WERI-Rb-1 (cell line): ENCODE measurements around the gene PCSK6.

Experiments
- DNase-seq: peaks from one replicate; pipeline ENCODE4 v3.0.0-alpha.2; 2020
- H3K27ac ChIP-seq: fragments of 250-450 bp; sonication (Bioruptor Pico); 2 replicates; pipeline ENCODE4 v1.5.1; 2020; ENCODE audit warnings: mild to moderate bottlenecking, moderate library complexity
- H3K27me3 ChIP-seq: fragments of 250-450 bp; sonication (Bioruptor Pico); 2 replicates; pipeline ENCODE4 v1.5.1; 2021; ENCODE audit warnings: mild to moderate bottlenecking, low read depth, moderate library complexity; ENCODE audit not compliant: insufficient read depth, severe bottlenecking
- H3K36me3 ChIP-seq: fragments of 250-450 bp; sonication (Bioruptor Pico); 2 replicates; pipeline ENCODE4 v1.5.1; 2020; ENCODE audit warnings: mild to moderate bottlenecking, moderate library complexity
- H3K4me3 ChIP-seq: 2 replicates; pipeline ENCODE4 v1.5.1; 2011; ENCODE audit warnings: low read depth, mild to moderate bottlenecking, control low read depth, low read length
- H3K9me3 ChIP-seq: fragments of 250-450 bp; sonication (Bioruptor Pico); 2 replicates; pipeline ENCODE4 v1.5.1; 2021; ENCODE audit warnings: mild to moderate bottlenecking, moderate library complexity; ENCODE audit not compliant: severe bottlenecking
- TF ChIP-seq, protein P1 (sequence below): IDR thresholded peaks from 2 replicates; pipeline ENCODE4 v1.5.1; 2011; ENCODE audit warnings: low read depth, mild to moderate bottlenecking, control low read depth, inconsistent platforms, low read length

Gene PCSK6

DNA sequence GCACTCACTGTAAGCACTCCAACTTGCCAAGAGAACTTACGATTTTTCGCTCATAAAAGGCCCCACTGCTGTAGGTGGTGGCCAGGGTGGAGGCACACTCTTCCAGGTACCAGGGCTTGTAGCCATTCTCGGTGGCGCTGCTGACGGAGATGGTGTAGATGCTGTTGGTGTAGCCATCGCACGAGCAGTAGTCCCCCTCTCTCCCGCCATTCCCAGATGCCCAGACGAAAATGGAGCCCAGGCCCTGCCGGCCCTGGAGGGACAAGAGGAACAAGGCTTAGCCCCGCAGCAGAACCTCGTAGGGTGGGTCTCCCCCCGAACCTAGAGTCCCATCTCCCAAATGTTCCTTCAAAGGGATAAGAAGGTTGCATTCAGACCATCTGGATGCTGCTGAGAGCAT is 96.3 kb downstream of the PCSK6 start:
- no peak overlapping the region for H3K27ac ChIP-seq
- no peaks in the 10 kb centered on the region for H3K9me3 ChIP-seq
- TF ChIP-seq, protein P1, sequence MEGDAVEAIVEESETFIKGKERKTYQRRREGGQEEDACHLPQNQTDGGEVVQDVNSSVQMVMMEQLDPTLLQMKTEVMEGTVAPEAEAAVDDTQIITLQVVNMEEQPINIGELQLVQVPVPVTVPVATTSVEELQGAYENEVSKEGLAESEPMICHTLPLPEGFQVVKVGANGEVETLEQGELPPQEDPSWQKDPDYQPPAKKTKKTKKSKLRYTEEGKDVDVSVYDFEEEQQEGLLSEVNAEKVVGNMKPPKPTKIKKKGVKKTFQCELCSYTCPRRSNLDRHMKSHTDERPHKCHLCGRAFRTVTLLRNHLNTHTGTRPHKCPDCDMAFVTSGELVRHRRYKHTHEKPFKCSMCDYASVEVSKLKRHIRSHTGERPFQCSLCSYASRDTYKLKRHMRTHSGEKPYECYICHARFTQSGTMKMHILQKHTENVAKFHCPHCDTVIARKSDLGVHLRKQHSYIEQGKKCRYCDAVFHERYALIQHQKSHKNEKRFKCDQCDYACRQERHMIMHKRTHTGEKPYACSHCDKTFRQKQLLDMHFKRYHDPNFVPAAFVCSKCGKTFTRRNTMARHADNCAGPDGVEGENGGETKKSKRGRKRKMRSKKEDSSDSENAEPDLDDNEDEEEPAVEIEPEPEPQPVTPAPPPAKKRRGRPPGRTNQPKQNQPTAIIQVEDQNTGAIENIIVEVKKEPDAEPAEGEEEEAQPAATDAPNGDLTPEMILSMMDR: no peak
- H3K36me3 ChIP-seq: no peaks in the 10 kb centered on the region
- DNase-seq: no peak
- H3K4me3 ChIP-seq: no peak overlapping the region
- H3K27me3 ChIP-seq: no peaks in the 10 kb centered on the region

DNA sequence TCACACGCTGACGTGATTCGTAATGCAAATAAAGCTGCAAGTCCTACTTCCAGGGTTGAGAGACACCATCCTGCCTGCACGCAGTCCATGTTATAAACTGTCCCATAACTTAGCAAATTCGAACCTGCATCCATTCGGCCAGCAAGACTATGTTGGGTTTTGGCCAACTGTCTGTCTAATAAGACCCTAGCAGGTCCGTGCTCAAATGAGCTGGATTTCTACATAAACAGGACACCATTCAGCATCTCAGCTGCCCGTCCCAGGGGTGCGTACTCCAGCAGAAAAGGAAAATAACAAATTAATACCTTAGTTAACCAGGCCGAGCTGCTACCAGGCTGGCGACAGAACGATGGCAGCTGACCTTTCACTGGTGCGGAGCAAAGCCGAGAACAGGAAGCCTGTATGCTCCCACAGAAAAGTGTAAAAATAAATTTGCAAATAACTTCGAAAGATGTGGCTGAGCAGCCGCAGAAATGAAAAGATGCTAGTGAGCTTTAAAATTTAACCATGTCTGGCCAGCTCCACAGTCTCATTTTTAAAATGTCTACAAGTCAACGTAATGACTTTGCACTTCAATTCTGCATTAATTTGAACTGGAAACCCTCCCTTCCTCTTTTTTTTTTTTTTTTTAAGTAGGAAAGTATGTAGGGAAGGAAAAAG is 97.4 kb downstream of the PCSK6 start:
- DNase-seq: no peak
- TF ChIP-seq, protein P1: no peak
- Histone ChIP-seq H3K27ac (no peak overlapping the region), H3K27me3 (no peaks in the 10 kb centered on the region), H3K4me3 (no peak overlapping the region), H3K36me3 (no peaks in the 10 kb centered on the region), H3K9me3 (no peaks in the 10 kb centered on the region)

DNA sequence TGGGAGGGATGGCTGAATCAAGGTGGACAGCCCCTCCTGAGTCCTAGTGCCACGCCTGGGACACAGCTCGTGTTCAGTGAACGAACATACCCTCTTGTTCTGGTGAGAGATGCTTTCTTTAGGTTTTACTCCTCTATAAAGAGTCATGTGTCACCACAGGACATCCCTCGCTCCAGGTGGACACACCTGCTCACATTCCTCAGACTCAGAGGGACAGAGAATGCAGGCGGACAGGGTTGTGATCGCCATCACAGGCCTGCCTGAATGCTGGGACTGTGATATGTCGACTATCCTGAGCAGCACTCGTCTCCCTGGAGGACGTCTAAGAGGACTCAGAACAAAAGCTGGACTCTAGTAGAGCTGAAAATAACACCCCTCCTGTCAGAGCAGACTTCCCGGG is 98.1 kb downstream of the PCSK6 start:
- H3K36me3 ChIP-seq: no peaks in the 10 kb centered on the region
- no peak overlapping the region for H3K4me3 ChIP-seq
- no peak for DNase-seq
- TF ChIP-seq, protein P1: no peak
- no peak overlapping the region for H3K27ac ChIP-seq
- H3K9me3 ChIP-seq: no peaks in the 10 kb centered on the region
- H3K27me3 ChIP-seq: no peaks in the 10 kb centered on the region

DNA sequence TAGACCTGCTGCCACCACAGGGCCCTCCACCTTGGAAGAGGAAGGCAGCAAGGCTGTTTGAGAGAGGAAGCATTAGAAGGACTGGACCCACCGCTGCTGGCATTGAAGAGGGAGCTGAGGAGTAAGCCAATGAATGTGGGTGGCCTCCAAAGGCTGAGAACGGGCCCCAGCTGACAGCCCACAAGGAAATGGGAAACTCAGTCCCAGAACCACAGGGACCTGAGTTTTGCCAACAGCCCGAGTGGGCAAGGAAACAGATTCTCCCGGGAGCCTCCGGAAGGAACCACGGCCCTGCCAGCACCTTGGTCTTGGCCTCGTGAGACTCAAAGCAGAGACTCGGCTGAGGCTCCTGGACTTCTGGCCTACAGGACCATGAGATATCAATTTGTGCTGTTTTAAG is 99.0 kb downstream of the PCSK6 start:
- no peaks in the 10 kb centered on the region for H3K9me3 ChIP-seq
- TF ChIP-seq, protein P1: no peak

DNA sequence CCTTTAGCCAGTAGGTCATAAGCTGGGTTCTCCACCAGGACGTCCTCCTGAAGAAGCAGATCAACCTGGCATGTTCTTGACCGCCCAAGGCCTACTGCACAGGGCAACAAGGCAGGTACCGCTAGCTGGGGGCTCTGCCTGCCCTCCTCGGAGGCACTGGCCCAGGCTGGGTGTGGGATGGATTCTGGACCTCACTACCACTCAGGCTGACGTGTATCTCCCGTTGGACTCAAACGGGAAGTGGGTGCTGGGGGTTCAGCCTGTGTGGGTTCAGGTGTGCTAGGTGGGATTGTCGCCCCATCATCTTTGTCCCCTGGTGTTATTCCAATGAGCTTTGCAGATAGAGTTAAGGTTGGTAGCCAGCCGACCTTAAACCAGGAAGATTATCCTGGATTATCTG is 99.4 kb downstream of the PCSK6 start:
- no peaks in the 10 kb centered on the region for H3K27me3 ChIP-seq
- H3K27ac ChIP-seq: peak overlapping the region; percentile 67
- no peaks in the 10 kb centered on the region for H3K9me3 ChIP-seq
- TF ChIP-seq, protein P1: no peak
- no peak for DNase-seq
- no peaks in the 10 kb centered on the region for H3K36me3 ChIP-seq
- H3K4me3 ChIP-seq: no peak overlapping the region

More for the DNA sequence above, 99.0 kb downstream of the PCSK6 start:
- no peak overlapping the region for H3K4me3 ChIP-seq
- no peaks in the 10 kb centered on the region for H3K36me3 ChIP-seq
- H3K27me3 ChIP-seq: no peaks in the 10 kb centered on the region
- H3K27ac ChIP-seq: peak overlapping the region; percentile 67
- DNase-seq: peak; percentile 67

DNA sequence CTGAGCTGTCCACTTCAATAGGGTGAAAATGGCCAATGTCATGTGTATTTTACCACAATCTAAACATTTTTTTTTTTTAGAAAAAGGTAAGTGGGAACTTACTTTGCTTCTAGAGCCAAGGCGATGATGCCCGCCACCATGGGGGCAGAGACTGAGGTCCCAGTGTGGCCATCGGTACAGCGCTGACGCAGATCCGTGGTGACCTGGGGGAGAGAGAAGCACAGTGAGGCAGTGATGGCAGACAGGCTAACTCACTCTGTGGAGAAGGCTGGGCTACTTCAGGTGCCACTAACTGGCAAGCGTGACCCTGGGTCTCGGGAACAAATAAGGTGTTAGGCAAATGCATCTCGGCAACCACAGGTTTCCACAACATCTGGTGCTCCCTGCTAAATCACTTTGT is 100.1 kb downstream of the PCSK6 start:
- H3K4me3 ChIP-seq: no peak overlapping the region
- no peaks in the 10 kb centered on the region for H3K36me3 ChIP-seq
- TF ChIP-seq, protein P1: no peak
- DNase-seq: no peak
- H3K27me3 ChIP-seq: no peaks in the 10 kb centered on the region
- no peaks in the 10 kb centered on the region for H3K9me3 ChIP-seq
- peak overlapping the region; percentile 67 for H3K27ac ChIP-seq
